IPS DF 4.7 (cell line): ENCODE measurements around the gene SAMSN1.
"Not testable (repeated sequence)": the region's sequence is repeated elsewhere in the genome, so short reads cannot be mapped to it uniquely, and the experiment has no call there.

ENCODE experiments used
- DNase-seq: peaks from one replicate; pipeline ENCODE4 v3.0.0-alpha.2; 2013; ENCODE audit warnings: low spot score; ENCODE audit errors: extremely low read depth

SAMSN1 gene

DNA sequence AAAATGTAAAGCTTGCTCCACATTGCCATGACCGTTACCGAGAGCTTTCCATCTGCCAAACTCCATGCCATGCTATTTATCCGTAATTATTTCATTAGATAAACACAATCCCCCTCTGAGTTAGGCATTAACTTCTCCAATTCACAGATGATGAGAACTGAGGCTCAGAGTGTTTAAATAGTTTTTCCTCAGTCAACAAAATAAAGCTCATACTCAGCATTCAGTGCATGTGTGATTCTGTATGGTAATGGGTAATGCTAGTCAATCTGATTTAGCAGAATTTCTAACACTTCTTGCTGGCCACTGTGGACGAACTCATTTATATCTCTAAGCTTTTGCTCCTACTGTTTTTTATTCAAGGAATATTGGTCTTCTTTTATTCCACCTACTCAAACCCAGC lies 17.3 kb downstream of the SAMSN1 start:
- no peak for DNase-seq

DNA sequence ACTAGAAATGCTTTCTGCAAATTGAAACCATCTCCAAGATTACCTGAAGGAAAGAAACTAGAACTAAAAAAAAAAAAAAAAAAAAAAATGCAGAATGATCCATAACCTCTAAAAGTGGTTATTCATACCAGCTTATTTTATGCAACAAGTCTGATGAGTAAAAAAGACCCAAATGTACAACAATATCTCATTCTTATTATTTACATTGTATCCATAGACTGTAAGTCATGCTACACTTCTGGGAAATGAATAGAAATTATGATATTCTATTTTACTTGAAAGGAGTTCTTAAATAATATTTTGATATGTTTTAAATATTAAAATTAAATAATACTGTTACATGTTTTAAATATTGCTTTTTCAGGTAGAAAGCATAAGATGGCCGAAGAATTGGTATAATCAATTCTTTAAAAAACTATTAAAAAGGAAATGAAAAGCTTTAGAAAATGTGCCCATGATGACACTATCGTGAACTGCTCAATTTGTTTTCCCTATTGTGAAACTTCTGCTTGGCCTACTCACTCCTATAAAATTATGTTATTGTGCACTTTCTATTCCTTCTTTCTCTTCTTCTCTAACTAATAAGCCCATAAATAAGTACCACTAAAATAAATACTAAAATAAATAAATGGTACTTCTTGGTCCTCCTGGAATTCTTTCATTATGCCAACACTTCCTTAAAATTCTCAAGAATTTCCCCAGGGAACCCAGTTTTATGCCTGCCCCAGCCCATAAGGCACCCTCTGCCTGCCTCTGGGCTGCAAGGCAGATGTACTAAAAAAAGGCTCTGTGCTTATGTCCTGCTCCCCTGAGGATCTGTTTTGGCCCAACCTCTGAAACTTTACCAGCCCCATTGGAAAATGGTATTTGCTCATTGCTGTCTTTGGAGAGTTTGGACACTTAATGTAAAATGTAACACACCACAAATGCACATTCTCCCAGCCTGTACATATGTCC lies 18.1 kb downstream of the SAMSN1 start:
- DNase-seq = no peak

DNA sequence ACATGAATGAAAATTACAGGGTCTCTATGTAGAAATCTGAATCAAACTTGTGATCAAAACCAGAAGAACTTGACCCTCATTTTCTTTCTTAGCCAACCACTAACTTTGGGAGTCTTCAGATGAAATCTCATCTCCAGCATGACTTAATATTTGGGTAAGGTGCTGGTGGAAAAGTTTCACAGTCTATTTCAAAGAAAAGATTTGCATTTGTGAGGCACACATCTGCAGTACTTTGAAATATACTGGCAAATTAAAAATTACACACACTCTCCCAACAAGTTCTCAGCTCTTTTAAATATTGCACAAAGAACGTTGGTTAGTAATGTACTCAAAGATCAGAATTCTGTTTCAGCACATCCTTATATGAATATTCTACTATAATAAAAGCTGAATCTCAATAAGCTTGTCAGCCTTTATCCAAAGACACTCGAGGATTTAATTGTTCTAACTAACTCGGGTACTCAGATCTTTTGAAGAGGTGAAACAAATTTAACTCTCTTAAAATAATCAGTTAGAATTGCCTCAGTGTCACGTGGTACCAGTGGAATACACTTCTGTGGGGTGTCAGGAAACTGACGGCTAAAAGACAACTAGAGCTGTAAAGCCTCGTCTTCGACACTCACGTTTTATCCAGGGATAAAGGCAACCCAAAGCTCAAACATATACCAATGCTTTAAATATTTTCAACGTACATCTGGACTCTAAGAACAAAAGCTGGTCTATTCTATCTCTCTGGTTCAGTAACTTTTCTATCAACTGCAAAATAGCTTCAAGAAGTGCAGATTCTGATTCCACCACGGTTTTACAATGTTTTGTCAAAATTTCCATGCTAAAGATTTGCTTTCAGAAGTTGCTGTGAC lies 19.0 kb downstream of the SAMSN1 start:
- no peak for DNase-seq

GRCh38 chr21:14526199-14526598 lies 19.9 kb downstream of the SAMSN1 start:
- no peak for DNase-seq

DNA sequence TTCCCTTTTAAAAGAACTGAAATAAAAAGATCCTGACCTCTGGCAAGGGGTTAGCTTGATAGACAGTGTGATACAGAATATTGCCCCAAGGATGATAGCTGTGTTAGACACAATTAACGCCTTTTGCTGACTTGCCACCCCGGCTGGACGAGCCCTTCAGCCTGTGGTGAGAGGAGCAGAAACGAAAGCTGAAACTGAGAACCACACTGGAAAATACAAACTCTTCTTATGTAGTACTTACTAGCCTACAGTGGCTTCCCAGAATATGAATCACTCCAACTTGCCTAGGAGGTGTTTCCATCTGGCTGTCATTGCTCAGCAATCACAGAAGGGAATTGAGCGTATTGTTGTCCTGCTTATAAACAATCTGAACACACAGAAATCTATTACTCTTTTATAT lies 22.9 kb downstream of the SAMSN1 start:
- no peak for DNase-seq

DNA sequence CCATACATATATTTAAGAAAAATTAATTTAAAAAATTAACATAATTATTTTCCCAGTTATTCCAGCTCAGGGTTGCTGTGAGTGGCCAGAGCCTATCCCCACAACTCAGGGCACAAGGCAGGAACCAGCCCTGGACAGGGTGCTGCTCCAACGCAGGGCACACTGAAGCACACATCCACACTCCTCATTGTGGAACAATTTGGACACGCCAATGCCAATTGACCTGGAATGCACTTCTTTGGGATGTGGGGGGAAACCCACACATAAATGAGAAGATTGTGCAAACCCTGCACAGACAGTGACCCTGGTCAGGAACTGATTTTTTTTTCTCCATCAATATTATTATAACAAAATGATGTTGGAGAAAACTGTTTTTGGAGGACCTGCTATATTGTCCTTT lies 23.4 kb downstream of the SAMSN1 start:
- DNase-seq = no peak

DNA sequence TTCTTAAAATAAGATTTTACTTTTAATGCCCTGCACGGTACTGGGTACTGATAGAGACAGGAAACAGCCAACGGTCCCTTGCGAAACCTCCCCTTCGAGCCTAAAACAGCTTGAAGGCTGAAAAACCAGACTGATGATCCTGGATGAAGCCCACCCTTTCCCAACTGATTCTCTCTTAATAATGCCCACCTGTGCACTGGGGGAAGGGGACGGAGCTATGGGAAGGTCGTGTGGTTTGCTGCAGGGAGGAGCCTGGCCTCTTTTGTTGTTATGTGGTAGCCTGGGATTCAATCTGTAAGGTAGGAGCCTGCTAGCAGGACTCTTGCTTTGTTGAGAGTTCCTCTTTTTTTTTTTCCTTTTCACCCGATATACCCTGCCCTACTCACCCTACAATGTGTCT lies 25.6 kb downstream of the SAMSN1 start:
- no peak for DNase-seq

DNA sequence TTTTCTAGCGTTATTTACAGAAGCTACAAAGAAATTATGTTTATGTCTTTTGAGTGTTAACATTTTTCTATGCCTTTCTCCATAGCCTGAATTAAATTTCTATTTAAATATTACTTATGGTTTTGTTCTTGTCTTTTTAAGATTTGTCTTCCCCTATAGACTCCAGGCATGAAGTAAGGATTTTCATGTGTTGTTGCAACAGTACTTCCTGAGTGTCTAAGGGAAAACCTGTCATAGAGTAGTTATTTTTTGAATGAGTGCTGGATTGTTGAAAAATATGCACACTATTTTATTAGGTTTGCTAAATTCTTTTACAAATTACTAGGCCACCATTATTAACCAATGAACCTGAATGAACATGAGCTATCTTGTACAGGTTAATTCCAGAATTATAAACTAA lies 27.1 kb downstream of the SAMSN1 start:
- DNase-seq = no peak

- no peak for DNase-seq
These were observed 32.3 kb downstream of the SAMSN1 start for GRCh38 chr21:14513804-14514203.

GRCh38 chr21:14506859-14507457 lies 39.2 kb downstream of the SAMSN1 start:
- not testable (repeated sequence) for DNase-seq

DNA sequence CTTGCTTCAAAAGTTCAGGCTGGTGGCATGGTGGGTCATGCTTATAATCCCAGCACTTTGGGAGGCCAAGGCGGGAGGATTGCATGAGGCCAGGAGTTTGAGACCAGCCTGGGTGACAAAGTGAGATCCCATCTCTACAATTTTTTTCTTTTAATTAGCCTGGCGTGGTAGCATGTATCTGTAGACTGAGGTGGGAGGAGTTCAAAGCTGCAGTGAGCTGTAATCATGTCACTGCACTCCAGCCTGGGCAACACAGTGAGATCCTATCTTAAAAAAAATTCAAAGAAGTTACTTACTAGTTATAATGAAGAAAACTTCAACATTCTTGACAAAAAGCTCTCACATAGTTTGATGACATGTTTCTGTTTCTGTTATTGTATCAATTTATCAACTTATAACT lies 45.2 kb downstream of the SAMSN1 start:
- DNase-seq = no peak

DNA sequence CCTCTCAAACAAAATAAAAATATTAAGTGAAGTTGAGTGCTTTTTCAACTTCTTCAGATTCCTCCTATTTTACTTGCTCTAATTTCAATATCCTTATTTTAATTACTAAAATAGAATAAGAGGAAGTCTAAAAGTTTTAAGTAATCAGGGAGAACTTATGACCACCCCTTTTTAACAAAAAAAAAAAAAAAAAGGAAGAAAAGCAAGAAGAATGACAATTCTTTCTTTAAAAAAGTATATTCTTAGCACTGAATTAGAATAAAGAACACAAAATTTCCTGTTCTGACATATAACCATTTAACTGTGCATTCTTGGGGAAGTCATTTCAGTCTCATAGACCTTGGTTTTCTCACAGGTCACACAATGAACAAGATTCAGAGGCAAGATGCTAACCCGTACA lies 46.8 kb downstream of the SAMSN1 start:
- DNase-seq = no peak

- no peak for DNase-seq
These were observed 48.3 kb downstream of the SAMSN1 start for GRCh38 chr21:14497825-14498224.

DNA sequence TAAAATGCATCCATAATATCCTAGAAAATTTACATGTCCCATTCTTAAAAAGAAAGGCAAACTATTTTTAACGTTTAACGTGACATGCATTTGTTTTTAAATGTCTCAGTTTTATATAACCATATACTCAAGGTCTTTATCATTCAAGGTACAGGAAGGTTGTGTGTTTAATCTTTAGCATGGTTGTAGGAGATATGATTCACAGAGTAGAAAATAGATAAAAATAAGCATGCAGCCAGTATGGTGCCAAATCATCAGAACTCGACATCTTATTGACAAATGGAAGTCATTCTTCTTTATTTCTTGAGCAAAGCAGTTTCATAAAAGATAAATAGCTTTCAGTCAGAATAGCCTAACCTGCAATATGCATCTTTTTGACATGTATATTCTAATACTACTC lies 51.0 kb downstream of the SAMSN1 start:
- no peak for DNase-seq

- DNase-seq = not testable (repeated sequence)
These were observed 51.9 kb downstream of the SAMSN1 start for GRCh38 chr21:14494181-14494580.

- no peak for DNase-seq
These were observed 52.4 kb downstream of the SAMSN1 start for GRCh38 chr21:14493731-14494130.

- no peak for DNase-seq
These were observed 53.2 kb downstream of the SAMSN1 start for GRCh38 chr21:14492931-14493330.

DNA sequence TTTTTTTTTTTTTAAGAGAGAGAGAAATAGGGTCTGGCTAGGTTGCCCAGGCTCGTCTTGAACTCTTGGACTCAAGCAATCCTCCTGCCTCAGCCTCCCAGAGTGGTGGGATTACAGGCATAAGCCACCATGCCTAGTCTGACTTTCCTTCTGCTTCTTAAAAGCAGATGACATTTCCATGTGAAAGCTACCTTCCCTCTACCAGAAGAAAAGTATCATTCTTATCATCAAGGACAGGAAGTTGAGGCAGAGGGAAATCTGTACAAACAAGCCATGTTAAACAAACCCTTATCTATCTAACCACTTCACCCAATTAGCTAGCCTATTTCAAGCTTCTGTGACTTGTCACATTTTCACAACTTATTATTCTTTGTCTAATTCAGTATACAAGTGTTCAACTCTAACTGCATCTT lies 54.8 kb downstream of the SAMSN1 start:
- DNase-seq = no peak

DNA sequence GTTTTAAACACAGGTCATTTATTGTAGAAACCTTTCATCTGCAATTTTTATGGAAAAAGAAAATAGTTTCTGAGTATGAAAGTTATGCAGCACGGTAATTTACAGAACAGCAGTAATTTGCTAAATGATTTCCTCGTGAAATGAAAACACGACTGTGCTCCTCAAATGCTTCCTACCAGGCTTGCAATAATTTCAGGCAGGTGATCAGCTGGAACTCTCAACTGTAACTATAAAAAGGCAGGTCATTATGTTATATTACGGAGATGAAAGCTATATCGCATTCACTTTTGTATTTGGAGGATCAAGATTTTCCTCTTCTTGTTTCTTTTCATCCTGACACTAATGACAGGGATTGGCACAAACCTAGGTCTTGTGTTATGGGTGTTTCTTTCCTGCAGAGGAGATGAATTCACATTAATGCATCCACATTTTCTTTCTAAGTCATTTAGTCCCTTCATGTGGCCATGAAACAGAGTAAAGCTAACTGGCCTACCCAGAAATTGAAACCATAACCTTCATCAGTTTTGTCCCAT lies 57.4 kb downstream of the SAMSN1 start:
- DNase-seq = no peak

DNA sequence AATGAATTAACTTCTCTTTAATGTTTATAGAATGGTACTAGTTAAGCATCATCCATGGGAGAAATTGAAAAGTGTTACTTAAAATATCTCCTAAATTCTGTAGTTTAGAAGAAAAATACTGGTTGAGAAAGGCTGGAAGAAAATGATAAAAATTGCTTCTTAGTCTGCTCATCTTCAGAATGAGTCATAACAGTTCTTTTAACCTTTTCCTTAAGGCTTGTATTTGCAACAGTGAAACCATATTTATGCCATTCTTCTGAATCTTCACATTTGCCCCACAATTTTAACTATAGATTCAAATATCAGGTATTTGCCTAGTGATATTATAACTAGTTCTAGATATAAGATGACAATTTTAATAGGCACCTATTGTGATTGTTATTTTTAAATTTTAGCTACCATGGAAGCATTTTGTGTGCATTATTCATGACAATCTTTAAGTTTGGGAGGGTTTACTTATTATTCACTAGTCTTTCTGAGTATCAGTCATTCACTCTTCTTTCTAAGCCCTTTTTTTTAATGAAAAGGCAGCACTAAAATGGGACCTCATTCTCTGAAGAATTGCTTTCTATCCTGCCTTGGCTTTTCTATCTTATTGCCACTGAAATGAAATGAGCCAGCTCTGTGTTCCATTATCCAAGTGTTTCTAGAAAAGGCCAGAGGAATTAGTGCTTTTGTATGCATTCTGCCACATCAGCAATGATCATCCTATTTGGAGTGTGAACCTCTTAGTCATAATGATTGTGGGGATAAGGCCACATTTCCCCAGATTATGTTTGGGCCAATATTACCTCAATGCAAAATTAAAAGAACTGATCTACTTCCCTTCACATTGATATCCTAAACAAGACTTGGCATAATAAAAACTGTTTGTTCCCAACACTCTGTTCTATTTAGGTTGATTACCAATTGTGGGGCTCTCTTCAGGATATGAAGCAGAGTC lies 58.4 kb downstream of the SAMSN1 start:
- no peak for DNase-seq

DNA sequence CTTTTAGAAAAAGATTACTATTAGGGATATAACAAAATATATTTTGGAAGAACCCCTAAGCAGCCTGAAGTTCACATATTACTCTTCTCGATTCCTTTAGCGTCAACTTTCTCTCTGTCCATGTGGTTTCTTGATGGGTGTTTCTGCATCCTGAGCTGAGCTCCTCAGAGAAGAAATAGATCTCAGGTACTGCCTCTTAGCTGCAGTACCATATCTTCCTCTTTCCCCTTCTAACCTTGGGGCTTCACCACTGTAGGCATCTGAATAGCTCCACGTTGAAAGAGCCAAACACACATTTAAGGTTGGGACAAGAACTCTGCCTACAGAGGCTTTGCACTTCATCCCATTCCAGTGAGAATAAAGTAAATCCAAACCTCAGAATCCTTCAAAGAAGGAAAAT lies 59.2 kb downstream of the SAMSN1 start:
- no peak for DNase-seq
